Measurements from ENCODE around the gene ROBO2. TPM values are rescaled to one million over a fixed set of nuclear protein-coding genes. Genes with fewer than 3 reads are reported as not detected.

The ROBO2 gene
- total and polyA plus RNA-seq, 2 experiments from 2014 or later: 1.5 to 7.8 TPM

GRCh38 chr3:77242371-77242770 lies 202.5 kb downstream of the ROBO2 start:
- Histone ChIP-seq H3K4me2 (no peak overlapping the region), H3K36me3 (ENCODE audit: insufficient read depth) (0 out of 2 replicates have a peak, but pooled peaks cover 3% of the 10 kb centered on the region)
- TF ChIP-seq EZH2phosphoT487 (IDR thresholded peaks at IDR 0.05; ENCODE audit: unreplicated experiment): no peak
- TF ChIP-seq, protein P1, sequence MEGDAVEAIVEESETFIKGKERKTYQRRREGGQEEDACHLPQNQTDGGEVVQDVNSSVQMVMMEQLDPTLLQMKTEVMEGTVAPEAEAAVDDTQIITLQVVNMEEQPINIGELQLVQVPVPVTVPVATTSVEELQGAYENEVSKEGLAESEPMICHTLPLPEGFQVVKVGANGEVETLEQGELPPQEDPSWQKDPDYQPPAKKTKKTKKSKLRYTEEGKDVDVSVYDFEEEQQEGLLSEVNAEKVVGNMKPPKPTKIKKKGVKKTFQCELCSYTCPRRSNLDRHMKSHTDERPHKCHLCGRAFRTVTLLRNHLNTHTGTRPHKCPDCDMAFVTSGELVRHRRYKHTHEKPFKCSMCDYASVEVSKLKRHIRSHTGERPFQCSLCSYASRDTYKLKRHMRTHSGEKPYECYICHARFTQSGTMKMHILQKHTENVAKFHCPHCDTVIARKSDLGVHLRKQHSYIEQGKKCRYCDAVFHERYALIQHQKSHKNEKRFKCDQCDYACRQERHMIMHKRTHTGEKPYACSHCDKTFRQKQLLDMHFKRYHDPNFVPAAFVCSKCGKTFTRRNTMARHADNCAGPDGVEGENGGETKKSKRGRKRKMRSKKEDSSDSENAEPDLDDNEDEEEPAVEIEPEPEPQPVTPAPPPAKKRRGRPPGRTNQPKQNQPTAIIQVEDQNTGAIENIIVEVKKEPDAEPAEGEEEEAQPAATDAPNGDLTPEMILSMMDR (conservative IDR thresholded peaks at IDR 0.05; ENCODE audit: low read depth in 2 of 2): no peak

DNA sequence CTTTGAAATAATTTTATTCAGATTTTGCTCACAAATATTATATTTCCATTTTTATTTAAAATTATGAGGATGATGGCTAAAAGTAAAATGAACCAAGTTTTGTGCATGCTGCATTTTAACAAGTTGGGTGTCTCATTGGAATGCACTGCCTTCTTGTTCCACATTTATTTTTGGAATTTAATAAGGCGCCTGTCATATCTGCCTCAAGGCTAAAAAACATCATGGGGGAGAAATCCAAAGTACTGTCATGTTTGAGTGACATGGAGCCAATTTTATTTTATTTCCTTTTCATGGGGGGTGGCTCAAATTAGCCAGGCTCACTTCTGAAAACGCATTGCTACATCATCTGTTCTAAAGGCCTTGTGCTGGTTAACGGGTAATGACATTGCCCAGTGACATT lies 205.1 kb downstream of the ROBO2 start:
- H3K36me3 Mint-ChIP-seq (ENCODE audit: low read depth): peaks cover 11% of the 10 kb centered on the region
- H3K4me3 ChIP-seq: no peak overlapping the region
- no peaks in the 10 kb centered on the region for H3K27me3 ChIP-seq (ENCODE audit: insufficient read depth)
- no peak overlapping the region for H3K27ac Mint-ChIP-seq
- peaks cover 8% of the 10 kb centered on the region for H3K9me3 Mint-ChIP-seq
- H3F3A ChIP-seq (replicated peaks; ENCODE audit: low read depth): no peaks in the 10 kb centered on the region
- H3K79me2 ChIP-seq (replicated peaks; ENCODE audit: insufficient read depth): no peaks in the 10 kb centered on the region
- peaks cover 3% of the 10 kb centered on the region for H3K27me3 Mint-ChIP-seq (ENCODE audit: insufficient read depth, low read depth, poor library complexity)
- H3K27ac ChIP-seq (ENCODE audit: low read depth): no peak overlapping the region
- peaks cover 6% of the 10 kb centered on the region; the same call in 2 of the 3 replicates for H3K4me1 Mint-ChIP-seq
- no peaks in the 10 kb centered on the region for H4K20me1 ChIP-seq (replicated peaks; ENCODE audit: insufficient read depth)
- no peak overlapping the region for H3K4me2 ChIP-seq
- peaks cover 3% of the 10 kb centered on the region; the same call in 1 of the 2 replicates for H3K4me1 ChIP-seq (ENCODE audit: insufficient read depth)
- no peak for ATAC-seq
- H2AFZ ChIP-seq: no peak overlapping the region
- H3K9me2 ChIP-seq (ENCODE audit: insufficient read depth): no peaks in the 10 kb centered on the region
- no peak overlapping the region for H3K4me3 Mint-ChIP-seq
- no peak for DNase-seq (ENCODE audit: low spot score)
- H3K36me3 ChIP-seq (ENCODE audit: insufficient read depth): 0 out of 2 replicates have a peak, but pooled peaks cover 3% of the 10 kb centered on the region
- TF ChIP-seq, protein P2, sequence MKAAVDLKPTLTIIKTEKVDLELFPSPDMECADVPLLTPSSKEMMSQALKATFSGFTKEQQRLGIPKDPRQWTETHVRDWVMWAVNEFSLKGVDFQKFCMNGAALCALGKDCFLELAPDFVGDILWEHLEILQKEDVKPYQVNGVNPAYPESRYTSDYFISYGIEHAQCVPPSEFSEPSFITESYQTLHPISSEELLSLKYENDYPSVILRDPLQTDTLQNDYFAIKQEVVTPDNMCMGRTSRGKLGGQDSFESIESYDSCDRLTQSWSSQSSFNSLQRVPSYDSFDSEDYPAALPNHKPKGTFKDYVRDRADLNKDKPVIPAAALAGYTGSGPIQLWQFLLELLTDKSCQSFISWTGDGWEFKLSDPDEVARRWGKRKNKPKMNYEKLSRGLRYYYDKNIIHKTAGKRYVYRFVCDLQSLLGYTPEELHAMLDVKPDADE (IDR thresholded peaks at IDR 0.05): no peak
- TF ChIP-seq POLR2AphosphoS5 (IDR thresholded peaks at IDR 0.05; ENCODE audit: low read depth): no peak
- no peak for TF ChIP-seq JUNB (IDR thresholded peaks at IDR 0.05; ENCODE audit: unreplicated experiment)
- no peak for TF ChIP-seq EZH2 (IDR thresholded peaks at IDR 0.05; ENCODE audit: low read depth, unreplicated experiment)
- TF ChIP-seq ZNF114 (CRISPR knock-in tag; IDR thresholded peaks at IDR 0.05): no peak
- TF ChIP-seq, protein P1 (conservative IDR thresholded peaks at IDR 0.05; ENCODE audit: low read depth in 2 of 2): no peak
- no peak for TF ChIP-seq CREB1 (CRISPR knock-in tag; IDR thresholded peaks at IDR 0.05; ENCODE audit: low read depth)
- TF ChIP-seq, protein P3, sequence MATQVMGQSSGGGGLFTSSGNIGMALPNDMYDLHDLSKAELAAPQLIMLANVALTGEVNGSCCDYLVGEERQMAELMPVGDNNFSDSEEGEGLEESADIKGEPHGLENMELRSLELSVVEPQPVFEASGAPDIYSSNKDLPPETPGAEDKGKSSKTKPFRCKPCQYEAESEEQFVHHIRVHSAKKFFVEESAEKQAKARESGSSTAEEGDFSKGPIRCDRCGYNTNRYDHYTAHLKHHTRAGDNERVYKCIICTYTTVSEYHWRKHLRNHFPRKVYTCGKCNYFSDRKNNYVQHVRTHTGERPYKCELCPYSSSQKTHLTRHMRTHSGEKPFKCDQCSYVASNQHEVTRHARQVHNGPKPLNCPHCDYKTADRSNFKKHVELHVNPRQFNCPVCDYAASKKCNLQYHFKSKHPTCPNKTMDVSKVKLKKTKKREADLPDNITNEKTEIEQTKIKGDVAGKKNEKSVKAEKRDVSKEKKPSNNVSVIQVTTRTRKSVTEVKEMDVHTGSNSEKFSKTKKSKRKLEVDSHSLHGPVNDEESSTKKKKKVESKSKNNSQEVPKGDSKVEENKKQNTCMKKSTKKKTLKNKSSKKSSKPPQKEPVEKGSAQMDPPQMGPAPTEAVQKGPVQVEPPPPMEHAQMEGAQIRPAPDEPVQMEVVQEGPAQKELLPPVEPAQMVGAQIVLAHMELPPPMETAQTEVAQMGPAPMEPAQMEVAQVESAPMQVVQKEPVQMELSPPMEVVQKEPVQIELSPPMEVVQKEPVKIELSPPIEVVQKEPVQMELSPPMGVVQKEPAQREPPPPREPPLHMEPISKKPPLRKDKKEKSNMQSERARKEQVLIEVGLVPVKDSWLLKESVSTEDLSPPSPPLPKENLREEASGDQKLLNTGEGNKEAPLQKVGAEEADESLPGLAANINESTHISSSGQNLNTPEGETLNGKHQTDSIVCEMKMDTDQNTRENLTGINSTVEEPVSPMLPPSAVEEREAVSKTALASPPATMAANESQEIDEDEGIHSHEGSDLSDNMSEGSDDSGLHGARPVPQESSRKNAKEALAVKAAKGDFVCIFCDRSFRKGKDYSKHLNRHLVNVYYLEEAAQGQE (IDR thresholded peaks at IDR 0.05; ENCODE audit: unreplicated experiment): no peak
- TF ChIP-seq EZH2phosphoT487 (IDR thresholded peaks at IDR 0.05; ENCODE audit: unreplicated experiment): no peak
- no peak for TF ChIP-seq ZNF331 (CRISPR knock-in tag; IDR thresholded peaks at IDR 0.05; ENCODE audit: low read depth)
- TF ChIP-seq STAT1 (IDR thresholded peaks at IDR 0.05; ENCODE audit: unreplicated experiment): no peak
- no peak for TF ChIP-seq NANOG (IDR thresholded peaks at IDR 0.05; ENCODE audit: borderline replicate concordance)

More at GRCh38 chr3:77242371-77242770, 202.5 kb downstream of the ROBO2 start:
- Histone ChIP-seq H3K4me1 (ENCODE audit: insufficient read depth) (peaks cover 3% of the 10 kb centered on the region; the same call in 1 of the 2 replicates), H2AFZ (no peak overlapping the region), H3F3A (replicated peaks; ENCODE audit: low read depth) (no peaks in the 10 kb centered on the region), H3K27ac (ENCODE audit: low read depth) (no peak overlapping the region), H4K20me1 (replicated peaks; ENCODE audit: insufficient read depth) (no peaks in the 10 kb centered on the region), H3K27me3 (ENCODE audit: insufficient read depth) (no peaks in the 10 kb centered on the region), H3K4me3 (no peak overlapping the region), H3K9me2 (ENCODE audit: insufficient read depth) (no peaks in the 10 kb centered on the region), H3K79me2 (replicated peaks; ENCODE audit: insufficient read depth) (no peaks in the 10 kb centered on the region)
- Mint-ChIP-seq H3K9me3 (peaks cover 17% of the 10 kb centered on the region), H3K4me3 (no peak overlapping the region), H3K4me1 (peaks cover 6% of the 10 kb centered on the region; the same call in 2 of the 3 replicates), H3K27ac (no peak overlapping the region), H3K27me3 (ENCODE audit: insufficient read depth, low read depth, poor library complexity) (peaks cover 2% of the 10 kb centered on the region), H3K36me3 (ENCODE audit: low read depth) (peaks cover 21% of the 10 kb centered on the region)
- DNase-seq (ENCODE audit: low spot score) (no peak), ATAC-seq (no peak)
